DOHH2 (cell line): ENCODE measurements around the gene OR2G3.

ENCODE experiments used
- CTCF ChIP-seq: fragments of 200-600 bp; sonication (generic); IDR thresholded peaks from one replicate; pipeline ENCODE4 v1.5.1; 2014; ENCODE audit warnings: antibody characterized with exemption, mild to moderate bottlenecking, low read depth, low read length; ENCODE audit not compliant: poor library complexity, severe bottlenecking
- EZH2phosphoT487 ChIP-seq: fragments of 200-600 bp; sonication (generic); IDR thresholded peaks from 2 replicates; pipeline ENCODE4 v1.6.1; 2017; ENCODE audit warnings: borderline replicate concordance, mild to moderate bottlenecking, antibody characterized with exemption, low read length, moderate library complexity, mixed read lengths

GRCh38 chr1:247639381-247639981 lies 34.1 kb downstream of the OR2G3 start:
- TF ChIP-seq CTCF (no peak), EZH2phosphoT487 (no peak)
